H9 (cell line): ENCODE data around the gene SPSB4. TPM values are rescaled to one million over a fixed set of nuclear protein-coding genes. Genes with fewer than 3 reads are reported as not detected.

Experiments used
- DNase-seq: peaks from one replicate; pipeline ENCODE4 v3.0.0-alpha.2; 2017
- H2AFZ ChIP-seq: one replicate; pipeline ENCODE4 v1.6.1; 2013; ENCODE audit warnings: mild to moderate bottlenecking, low read length, control low read depth, moderate library complexity
- H2AK5ac ChIP-seq: 2 replicates; pipeline ENCODE4 v1.6.1; 2013; ENCODE audit warnings: low read length, control low read depth, mixed read lengths; ENCODE audit not compliant: insufficient read length
- H2BK120ac ChIP-seq: one replicate; pipeline ENCODE4 v1.6.1; 2013; ENCODE audit warnings: low read depth, mild to moderate bottlenecking, low read length, control low read depth, inconsistent platforms; ENCODE audit not compliant: poor library complexity, severe bottlenecking
- H2BK12ac ChIP-seq: 2 replicates; pipeline ENCODE4 v1.6.1; 2013; ENCODE audit warnings: low read length, control low read depth, mixed read lengths, low read depth; ENCODE audit not compliant: insufficient read length
- H2BK15ac ChIP-seq: 2 replicates; pipeline ENCODE4 v1.6.1; 2013; ENCODE audit warnings: low read depth, low read length, control low read depth
- H2BK20ac ChIP-seq: one replicate; pipeline ENCODE4 v1.6.1; 2013; ENCODE audit warnings: low read depth, mild to moderate bottlenecking, low read length, control low read depth, inconsistent platforms; ENCODE audit not compliant: poor library complexity, severe bottlenecking
- H2BK5ac ChIP-seq: 2 replicates; pipeline ENCODE4 v1.6.1; 2013; ENCODE audit warnings: low read length, control low read depth, mixed read lengths; ENCODE audit not compliant: insufficient read length
- H3K14ac ChIP-seq: 2 replicates; pipeline ENCODE4 v1.6.1; 2013; ENCODE audit warnings: low read length, control low read depth; ENCODE audit not compliant: insufficient read depth
- H3K18ac ChIP-seq: 2 replicates; pipeline ENCODE4 v1.6.1; 2013; ENCODE audit warnings: low read depth, mild to moderate bottlenecking, mixed read lengths, low read length, control low read depth; ENCODE audit not compliant: insufficient read length
- H3K23ac ChIP-seq: 2 replicates; pipeline ENCODE4 v1.6.1; 2013; ENCODE audit warnings: low read length, control low read depth, mixed read lengths, low read depth; ENCODE audit not compliant: insufficient read length
- H3K23me2 ChIP-seq: 2 replicates; pipeline ENCODE4 v1.6.1; 2013; ENCODE audit warnings: low read depth, mild to moderate bottlenecking, mixed read lengths, low read length, control low read depth; ENCODE audit not compliant: insufficient read length, poor library complexity, severe bottlenecking
- H3K27ac ChIP-seq: 2 replicates; pipeline ENCODE4 v1.5.1; 2013; ENCODE audit warnings: low read length, control low read depth, mixed read lengths, low read depth; ENCODE audit not compliant: insufficient read length
- H3K27me3 ChIP-seq: 2 replicates; pipeline ENCODE4 v1.6.1; 2013; ENCODE audit warnings: low read length, control low read depth, inconsistent platforms; ENCODE audit not compliant: insufficient read depth
- H3K4ac ChIP-seq: 2 replicates; pipeline ENCODE4 v1.6.1; 2013; ENCODE audit warnings: low read depth, mild to moderate bottlenecking, control low read depth, inconsistent platforms, low read length, moderate library complexity
- H3K4me1 ChIP-seq: 2 replicates; pipeline ENCODE4 v1.6.1; 2013; ENCODE audit warnings: low read length, control low read depth, inconsistent platforms; ENCODE audit not compliant: insufficient read depth
- H3K4me2 ChIP-seq: 2 replicates; pipeline ENCODE4 v1.6.1; 2013; ENCODE audit warnings: low read length, control low read depth, mixed read lengths; ENCODE audit not compliant: insufficient read length, insufficient read depth
- H3K56ac ChIP-seq: 2 replicates; pipeline ENCODE4 v1.6.1; 2013; ENCODE audit warnings: low read depth, mild to moderate bottlenecking, mixed read lengths, low read length, control low read depth; ENCODE audit not compliant: insufficient read length
- H3K79me1 ChIP-seq: 2 replicates; pipeline ENCODE4 v1.6.1; 2013; ENCODE audit warnings: low read depth, mild to moderate bottlenecking, moderate library complexity, low read length, control low read depth, inconsistent platforms; ENCODE audit not compliant: insufficient read depth, poor library complexity, severe bottlenecking
- H3K79me2 ChIP-seq: 2 replicates; pipeline ENCODE4 v1.6.1; 2013; ENCODE audit warnings: low read length, control low read depth, inconsistent platforms; ENCODE audit not compliant: insufficient read depth
- H3K9ac ChIP-seq: 2 replicates; pipeline ENCODE4 v1.6.1; 2013; ENCODE audit warnings: low read length, control low read depth, mixed read lengths; ENCODE audit not compliant: insufficient read length; ENCODE audit errors: extremely low read depth
- H3K9me3 ChIP-seq: one replicate; pipeline ENCODE4 v1.6.1; 2013; ENCODE audit warnings: low read depth, low read length, inconsistent platforms; ENCODE audit not compliant: control insufficient read depth
- H3T11ph ChIP-seq: one replicate; pipeline ENCODE4 v1.6.1; 2013; ENCODE audit warnings: mild to moderate bottlenecking, low read length, control low read depth, inconsistent platforms
- H4K20me1 ChIP-seq: one replicate; pipeline ENCODE4 v1.6.1; 2013; ENCODE audit not compliant: control insufficient read depth, insufficient read length, insufficient read depth
- H4K5ac ChIP-seq: 2 replicates; pipeline ENCODE4 v1.6.1; 2013; ENCODE audit warnings: low read depth, mild to moderate bottlenecking, mixed read lengths, low read length, control low read depth; ENCODE audit not compliant: insufficient read length
- H4K8ac ChIP-seq: replicated peaks from 2 replicates; pipeline ENCODE4 v1.6.1; 2013; ENCODE audit warnings: low read length, control low read depth, mixed read lengths, low read depth; ENCODE audit not compliant: insufficient read length
- H4K91ac ChIP-seq: 2 replicates; pipeline ENCODE4 v1.6.1; 2013; ENCODE audit warnings: low read depth, mild to moderate bottlenecking, moderate library complexity, mixed read lengths, low read length, control low read depth; ENCODE audit not compliant: insufficient read length
- H3K27ac Mint-ChIP-seq, 3 experiments: 2 replicates in 2 of 3; 3 replicates in 1 of 3; pipeline ENCODE4 v1.8.0; 2020 to 2021; ENCODE audit warnings: mixed read lengths in 3 of 3, mild to moderate bottlenecking in 1 of 3, moderate library complexity in 1 of 3
- H3K27me3 Mint-ChIP-seq: 2 replicates; pipeline ENCODE4 v1.8.0; 2021; ENCODE audit warnings: low read depth, mild to moderate bottlenecking, moderate library complexity, mixed read lengths
- H3K36me3 Mint-ChIP-seq, 3 experiments: 2 replicates in 2 of 3; 3 replicates in 1 of 3; pipeline ENCODE4 v1.8.0; 2020 to 2021; ENCODE audit warnings: low read depth in 3 of 3, mixed read lengths in 3 of 3; ENCODE audit not compliant: insufficient read depth in 1 of 3
- H3K4me1 Mint-ChIP-seq, 2 experiments: 2 replicates each; pipeline ENCODE4 v1.8.0; 2020; ENCODE audit warnings: mixed read lengths in 2 of 2
- H3K4me3 Mint-ChIP-seq, 2 experiments: 2 replicates in 1 of 2; 3 replicates in 1 of 2; pipeline ENCODE4 v1.8.0; 2020 to 2021; ENCODE audit warnings: mild to moderate bottlenecking in 2 of 2, mixed read lengths in 2 of 2, moderate library complexity in 1 of 2
- H3K9me3 Mint-ChIP-seq, 2 experiments: 2 replicates in 1 of 2; 3 replicates in 1 of 2; pipeline ENCODE4 v1.8.0; 2020; ENCODE audit warnings: mild to moderate bottlenecking in 2 of 2, mixed read lengths in 2 of 2, moderate library complexity in 1 of 2
- CTCF ChIP-seq: fragments of 200-600 bp; sonication (generic); conservative IDR thresholded peaks from 3 replicates; pipeline ENCODE4 v1.8.0; 2021; ENCODE audit warnings: antibody characterized with exemption, mild to moderate bottlenecking
- WGBS: extraction: QIAGEN DNeasy Blood & Tissue Kit; methylation state at CpG from one replicate; pipeline ENCODE4 v1.1.7; 2013; ENCODE audit warnings: missing lambda C conversion rate, low lambda C conversion rate, mixed read lengths; ENCODE audit not compliant: insufficient read length; ENCODE audit errors: extremely low coverage; 5-methylcytosine and 5-hydroxymethylcytosine counted together
- total RNA-seq: library from RNA; stranded (reverse); gene quantifications from 2 replicates; pipeline ENCODE4 v1.2.1, GENCODE V29; 2021

Gene SPSB4
- total RNA-seq, 1 experiment from 2014 or later: 6.2 TPM

- no peaks in the 10 kb centered on the region for H3K23me2 ChIP-seq
- no peak overlapping the region for H3K4me3 Mint-ChIP-seq
- no peak overlapping the region for H2BK5ac ChIP-seq
- no peaks in the 10 kb centered on the region for H3K9me3 ChIP-seq
- peaks cover 0 to 4% (median 0%) of the 10 kb centered on the region in 3 experiments; a peak in 3 of 7 replicates for H3K36me3 Mint-ChIP-seq
- no peak overlapping the region for H4K5ac ChIP-seq
- no peak overlapping the region for H3T11ph ChIP-seq
- H2AFZ ChIP-seq: no peak overlapping the region
- no peak overlapping the region for H2AK5ac ChIP-seq
- TF ChIP-seq CTCF: no peak
- no peak overlapping the region for H3K27ac ChIP-seq
- H3K14ac ChIP-seq: no peak overlapping the region
- H3K9me3 Mint-ChIP-seq: no peaks in the 10 kb centered on the region
- H3K18ac ChIP-seq: no peak overlapping the region
- 0 out of 2 replicates have a peak, but pooled peaks cover 2% of the 10 kb centered on the region for H3K79me2 ChIP-seq
- no peaks in the 10 kb centered on the region for H3K79me1 ChIP-seq
- 0 out of 7 replicates have a peak overlapping the region, but pooled peaks of 1 of the 3 experiments have one; percentile 32 for H3K27ac Mint-ChIP-seq
- H4K8ac ChIP-seq: no peak overlapping the region
- H2BK12ac ChIP-seq: no peak overlapping the region
- no CpG with 5 or more reads among the region's 4 CpGs for WGBS
- DNase-seq: peak; percentile 9
- no peak overlapping the region for H2BK120ac ChIP-seq
- H2BK15ac ChIP-seq: no peak overlapping the region
- H2BK20ac ChIP-seq: no peak overlapping the region
- H4K91ac ChIP-seq: no peak overlapping the region
- H3K9ac ChIP-seq: no peak overlapping the region
- peaks cover 34% of the 10 kb centered on the region for H3K27me3 Mint-ChIP-seq
- no peaks in the 10 kb centered on the region; the same call in 1 of the 2 replicates for H3K27me3 ChIP-seq
- peaks cover 7% of the 10 kb centered on the region for H3K4me1 ChIP-seq
- peaks cover 17 to 24% of the 10 kb centered on the region in 2 experiments for H3K4me1 Mint-ChIP-seq
- H3K56ac ChIP-seq: no peak overlapping the region
- no peaks in the 10 kb centered on the region for H4K20me1 ChIP-seq
- no peak overlapping the region for H3K23ac ChIP-seq
- H3K4ac ChIP-seq: no peak overlapping the region
- H3K4me2 ChIP-seq: no peak overlapping the region
Measured at GRCh38 chr3:141065258-141065657, 14.1 kb downstream of the SPSB4 start.
